Left renal pelvis (tissue), 4 donors: ENCODE results near the gene SSPN. TPM values are rescaled to one million over a fixed set of nuclear protein-coding genes. Genes with fewer than 3 reads are reported as not detected.

ENCODE experiments used
- DNase-seq, 4 donors: peaks; one replicate each; pipeline ENCODE4 v3.0.0-alpha.2; 2013; ENCODE audit warnings: low read depth in 4 of 4, low spot score in 3 of 4
- polyA plus RNA-seq, 4 donors: library from polyadenylated mRNA; unstranded; fragments of 120-200 nt; gene quantifications; one replicate each; pipeline ENCODE4 v1.2.1, GENCODE V29; 2013; ENCODE audit not compliant: insufficient read length in 4 of 4

SSPN gene
- 10 to 100 TPM; 12.7 to 36.0 (median 18.4) TPM for polyA plus RNA-seq

GRCh38 chr12:26195250-26195640 is at the start of gene SSPN:
SSPN (plus strand) TSS chr12:26195573; CDS start chr12:26195673, 100 bp downstream.
- peak; percentile 18 to 54 (median 46) for DNase-seq

GRCh38 chr12:26148291-26148690 is 47.1 kb upstream of the SSPN start:
- DNase-seq: no peak

GRCh38 chr12:26149968-26150500 is 45.3 kb upstream of the SSPN start:
- DNase-seq: no peak

GRCh38 chr12:26150736-26151450 is 44.5 kb upstream of the SSPN start:
- no peak for DNase-seq

GRCh38 chr12:26152507-26153102 is 42.8 kb upstream of the SSPN start:
- DNase-seq: no peak

- no peak for DNase-seq
Measured at GRCh38 chr12:26153421-26154154, 41.8 kb upstream of the SSPN start.

GRCh38 chr12:26156201-26156871 is 39.0 kb upstream of the SSPN start:
- no peak for DNase-seq

- no peak for DNase-seq
Measured at GRCh38 chr12:26157001-26157400, 38.4 kb upstream of the SSPN start.

- DNase-seq: no peak
Measured at GRCh38 chr12:26158078-26158764, 37.2 kb upstream of the SSPN start.

- no peak for DNase-seq
Measured at GRCh38 chr12:26162174-26162573, 33.2 kb upstream of the SSPN start.

- DNase-seq: no peak
Measured at GRCh38 chr12:26162905-26163304, 32.5 kb upstream of the SSPN start.

GRCh38 chr12:26164118-26164517 is 31.3 kb upstream of the SSPN start:
- no peak for DNase-seq

- DNase-seq: no peak
Measured at GRCh38 chr12:26172013-26172412, 23.4 kb upstream of the SSPN start.

- no peak for DNase-seq
Measured at GRCh38 chr12:26172539-26172938, 22.8 kb upstream of the SSPN start.

GRCh38 chr12:26172946-26173552 is 22.3 kb upstream of the SSPN start:
- no peak for DNase-seq

- no peak for DNase-seq
Measured at GRCh38 chr12:26176725-26177124, 18.6 kb upstream of the SSPN start.

GRCh38 chr12:26177283-26177682 is 18.1 kb upstream of the SSPN start:
- no peak for DNase-seq

- DNase-seq: no peak
Measured at GRCh38 chr12:26179826-26180225, 15.5 kb upstream of the SSPN start.

GRCh38 chr12:26182377-26182776 is 13.0 kb upstream of the SSPN start:
- DNase-seq: no peak
